HepG2 (cell line): ENCODE results near the gene GPHN.
"Not testable (repeated sequence)": the region's sequence is repeated elsewhere in the genome, so short reads cannot be mapped to it uniquely, and the experiment has no call there.

Source experiments
- ZFP36 ChIP-seq: fragments of 150-350 bp; IDR thresholded peaks from 2 replicates; pipeline ENCODE4 v1.6.1; 2018; ENCODE audit warnings: borderline replicate concordance, low read length, low read depth; ENCODE audit not compliant: partially characterized antibody
- TF ChIP-seq, protein P1 (sequence below): fragments of 450-650 bp; IDR thresholded peaks from 2 replicates; pipeline ENCODE4 v1.6.1; 2016
- TF ChIP-seq, protein P2 (sequence below): sonication (generic); formaldehyde crosslinking; IDR thresholded peaks from 2 replicates; pipeline ENCODE4 v1.4.0; 2020; ENCODE audit warnings: mild to moderate bottlenecking, missing genetic modification reagents
- TF ChIP-seq, protein P3 (sequence below): sonication (generic); formaldehyde crosslinking; IDR thresholded peaks from 2 replicates; pipeline ENCODE4 v1.4.0; 2020; ENCODE audit warnings: missing genetic modification reagents
- TF ChIP-seq, protein P4 (sequence below): sonication (generic); formaldehyde crosslinking; IDR thresholded peaks from 2 replicates; pipeline ENCODE4 v1.4.0; 2020; ENCODE audit warnings: missing genetic modification reagents

DNA sequence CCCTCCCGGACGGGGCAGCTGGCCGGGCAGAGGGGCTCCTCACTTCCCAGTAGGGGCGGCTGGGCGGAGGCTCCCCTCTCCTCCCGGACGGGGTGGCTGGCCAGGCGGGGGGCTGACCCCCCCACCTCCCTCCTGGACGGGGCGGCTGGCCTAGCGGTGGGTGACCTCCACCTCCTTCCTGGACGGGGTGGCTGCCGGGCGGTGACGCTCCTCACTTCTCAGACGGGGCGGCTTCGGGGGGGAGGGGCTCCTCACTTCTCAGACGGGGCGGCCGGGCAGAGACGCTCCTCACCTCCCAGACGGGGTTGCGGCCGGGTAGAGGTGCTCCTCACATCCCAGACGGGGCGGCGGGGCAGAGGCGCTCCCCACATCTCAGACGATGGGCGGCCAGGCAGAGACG lies 37.8 kb downstream of the GPHN start:
- not testable (repeated sequence) for TF ChIP-seq ZFP36
- TF ChIP-seq, protein P1, sequence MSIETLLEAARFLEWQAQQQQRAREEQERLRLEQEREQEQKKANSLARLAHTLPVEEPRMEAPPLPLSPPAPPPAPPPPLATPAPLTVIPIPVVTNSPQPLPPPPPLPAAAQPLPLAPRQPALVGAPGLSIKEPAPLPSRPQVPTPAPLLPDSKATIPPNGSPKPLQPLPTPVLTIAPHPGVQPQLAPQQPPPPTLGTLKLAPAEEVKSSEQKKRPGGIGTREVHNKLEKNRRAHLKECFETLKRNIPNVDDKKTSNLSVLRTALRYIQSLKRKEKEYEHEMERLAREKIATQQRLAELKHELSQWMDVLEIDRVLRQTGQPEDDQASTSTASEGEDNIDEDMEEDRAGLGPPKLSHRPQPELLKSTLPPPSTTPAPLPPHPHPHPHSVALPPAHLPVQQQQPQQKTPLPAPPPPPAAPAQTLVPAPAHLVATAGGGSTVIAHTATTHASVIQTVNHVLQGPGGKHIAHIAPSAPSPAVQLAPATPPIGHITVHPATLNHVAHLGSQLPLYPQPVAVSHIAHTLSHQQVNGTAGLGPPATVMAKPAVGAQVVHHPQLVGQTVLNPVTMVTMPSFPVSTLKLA = not testable (repeated sequence)
- TF ChIP-seq, protein P2, sequence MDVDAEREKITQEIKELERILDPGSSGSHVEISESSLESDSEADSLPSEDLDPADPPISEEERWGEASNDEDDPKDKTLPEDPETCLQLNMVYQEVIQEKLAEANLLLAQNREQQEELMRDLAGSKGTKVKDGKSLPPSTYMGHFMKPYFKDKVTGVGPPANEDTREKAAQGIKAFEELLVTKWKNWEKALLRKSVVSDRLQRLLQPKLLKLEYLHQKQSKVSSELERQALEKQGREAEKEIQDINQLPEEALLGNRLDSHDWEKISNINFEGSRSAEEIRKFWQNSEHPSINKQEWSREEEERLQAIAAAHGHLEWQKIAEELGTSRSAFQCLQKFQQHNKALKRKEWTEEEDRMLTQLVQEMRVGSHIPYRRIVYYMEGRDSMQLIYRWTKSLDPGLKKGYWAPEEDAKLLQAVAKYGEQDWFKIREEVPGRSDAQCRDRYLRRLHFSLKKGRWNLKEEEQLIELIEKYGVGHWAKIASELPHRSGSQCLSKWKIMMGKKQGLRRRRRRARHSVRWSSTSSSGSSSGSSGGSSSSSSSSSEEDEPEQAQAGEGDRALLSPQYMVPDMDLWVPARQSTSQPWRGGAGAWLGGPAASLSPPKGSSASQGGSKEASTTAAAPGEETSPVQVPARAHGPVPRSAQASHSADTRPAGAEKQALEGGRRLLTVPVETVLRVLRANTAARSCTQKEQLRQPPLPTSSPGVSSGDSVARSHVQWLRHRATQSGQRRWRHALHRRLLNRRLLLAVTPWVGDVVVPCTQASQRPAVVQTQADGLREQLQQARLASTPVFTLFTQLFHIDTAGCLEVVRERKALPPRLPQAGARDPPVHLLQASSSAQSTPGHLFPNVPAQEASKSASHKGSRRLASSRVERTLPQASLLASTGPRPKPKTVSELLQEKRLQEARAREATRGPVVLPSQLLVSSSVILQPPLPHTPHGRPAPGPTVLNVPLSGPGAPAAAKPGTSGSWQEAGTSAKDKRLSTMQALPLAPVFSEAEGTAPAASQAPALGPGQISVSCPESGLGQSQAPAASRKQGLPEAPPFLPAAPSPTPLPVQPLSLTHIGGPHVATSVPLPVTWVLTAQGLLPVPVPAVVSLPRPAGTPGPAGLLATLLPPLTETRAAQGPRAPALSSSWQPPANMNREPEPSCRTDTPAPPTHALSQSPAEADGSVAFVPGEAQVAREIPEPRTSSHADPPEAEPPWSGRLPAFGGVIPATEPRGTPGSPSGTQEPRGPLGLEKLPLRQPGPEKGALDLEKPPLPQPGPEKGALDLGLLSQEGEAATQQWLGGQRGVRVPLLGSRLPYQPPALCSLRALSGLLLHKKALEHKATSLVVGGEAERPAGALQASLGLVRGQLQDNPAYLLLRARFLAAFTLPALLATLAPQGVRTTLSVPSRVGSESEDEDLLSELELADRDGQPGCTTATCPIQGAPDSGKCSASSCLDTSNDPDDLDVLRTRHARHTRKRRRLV (CRISPR knock-in tag) = not testable (repeated sequence)
- TF ChIP-seq, protein P3, sequence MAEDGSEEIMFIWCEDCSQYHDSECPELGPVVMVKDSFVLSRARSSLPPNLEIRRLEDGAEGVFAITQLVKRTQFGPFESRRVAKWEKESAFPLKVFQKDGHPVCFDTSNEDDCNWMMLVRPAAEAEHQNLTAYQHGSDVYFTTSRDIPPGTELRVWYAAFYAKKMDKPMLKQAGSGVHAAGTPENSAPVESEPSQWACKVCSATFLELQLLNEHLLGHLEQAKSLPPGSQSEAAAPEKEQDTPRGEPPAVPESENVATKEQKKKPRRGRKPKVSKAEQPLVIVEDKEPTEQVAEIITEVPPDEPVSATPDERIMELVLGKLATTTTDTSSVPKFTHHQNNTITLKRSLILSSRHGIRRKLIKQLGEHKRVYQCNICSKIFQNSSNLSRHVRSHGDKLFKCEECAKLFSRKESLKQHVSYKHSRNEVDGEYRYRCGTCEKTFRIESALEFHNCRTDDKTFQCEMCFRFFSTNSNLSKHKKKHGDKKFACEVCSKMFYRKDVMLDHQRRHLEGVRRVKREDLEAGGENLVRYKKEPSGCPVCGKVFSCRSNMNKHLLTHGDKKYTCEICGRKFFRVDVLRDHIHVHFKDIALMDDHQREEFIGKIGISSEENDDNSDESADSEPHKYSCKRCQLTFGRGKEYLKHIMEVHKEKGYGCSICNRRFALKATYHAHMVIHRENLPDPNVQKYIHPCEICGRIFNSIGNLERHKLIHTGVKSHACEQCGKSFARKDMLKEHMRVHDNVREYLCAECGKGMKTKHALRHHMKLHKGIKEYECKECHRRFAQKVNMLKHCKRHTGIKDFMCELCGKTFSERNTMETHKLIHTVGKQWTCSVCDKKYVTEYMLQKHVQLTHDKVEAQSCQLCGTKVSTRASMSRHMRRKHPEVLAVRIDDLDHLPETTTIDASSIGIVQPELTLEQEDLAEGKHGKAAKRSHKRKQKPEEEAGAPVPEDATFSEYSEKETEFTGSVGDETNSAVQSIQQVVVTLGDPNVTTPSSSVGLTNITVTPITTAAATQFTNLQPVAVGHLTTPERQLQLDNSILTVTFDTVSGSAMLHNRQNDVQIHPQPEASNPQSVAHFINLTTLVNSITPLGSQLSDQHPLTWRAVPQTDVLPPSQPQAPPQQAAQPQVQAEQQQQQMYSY (CRISPR knock-in tag) = not testable (repeated sequence)
- TF ChIP-seq, protein P4, sequence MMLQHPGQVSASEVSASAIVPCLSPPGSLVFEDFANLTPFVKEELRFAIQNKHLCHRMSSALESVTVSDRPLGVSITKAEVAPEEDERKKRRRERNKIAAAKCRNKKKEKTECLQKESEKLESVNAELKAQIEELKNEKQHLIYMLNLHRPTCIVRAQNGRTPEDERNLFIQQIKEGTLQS = not testable (repeated sequence)
